Kidney epithelial cell (primary cell): Measurements from ENCODE around the gene ALOXE3. TPM values are rescaled to one million over a fixed set of nuclear protein-coding genes. Genes with fewer than 3 reads are reported as not detected.

Source experiments
- DNase-seq: peaks from one replicate; pipeline ENCODE4 v3.0.0-alpha.2; 2010; ENCODE audit warnings: low read depth
- H3K27me3 ChIP-seq: 2 replicates; pipeline ENCODE4 v1.6.0; 2011; ENCODE audit warnings: low read length; ENCODE audit not compliant: control insufficient read depth, insufficient read depth
- H3K36me3 ChIP-seq: 2 replicates; pipeline ENCODE4 v1.5.1; 2011; ENCODE audit warnings: low read length; ENCODE audit not compliant: control insufficient read depth, insufficient read depth
- H3K4me3 ChIP-seq: 2 replicates; pipeline ENCODE4 v1.5.1; 2011; ENCODE audit warnings: low read depth, mild to moderate bottlenecking, control low read depth, low read length
- total RNA-seq: library from RNA; depleted of rRNA; stranded (reverse); fragments of >200 nt; gene quantifications from 2 replicates; pipeline ENCODE4 v1.2.3, GENCODE V29; 2015
- TF ChIP-seq, protein P1 (sequence below): IDR thresholded peaks from 2 replicates; pipeline ENCODE4 v1.5.1; 2011; ENCODE audit warnings: mild to moderate bottlenecking, moderate library complexity, low read length, control low read depth, inconsistent platforms; ENCODE audit not compliant: insufficient read depth, poor library complexity, severe bottlenecking

ALOXE3 gene
- total RNA-seq, 1 donor from 2014 or later: 0.75 TPM

DNA sequence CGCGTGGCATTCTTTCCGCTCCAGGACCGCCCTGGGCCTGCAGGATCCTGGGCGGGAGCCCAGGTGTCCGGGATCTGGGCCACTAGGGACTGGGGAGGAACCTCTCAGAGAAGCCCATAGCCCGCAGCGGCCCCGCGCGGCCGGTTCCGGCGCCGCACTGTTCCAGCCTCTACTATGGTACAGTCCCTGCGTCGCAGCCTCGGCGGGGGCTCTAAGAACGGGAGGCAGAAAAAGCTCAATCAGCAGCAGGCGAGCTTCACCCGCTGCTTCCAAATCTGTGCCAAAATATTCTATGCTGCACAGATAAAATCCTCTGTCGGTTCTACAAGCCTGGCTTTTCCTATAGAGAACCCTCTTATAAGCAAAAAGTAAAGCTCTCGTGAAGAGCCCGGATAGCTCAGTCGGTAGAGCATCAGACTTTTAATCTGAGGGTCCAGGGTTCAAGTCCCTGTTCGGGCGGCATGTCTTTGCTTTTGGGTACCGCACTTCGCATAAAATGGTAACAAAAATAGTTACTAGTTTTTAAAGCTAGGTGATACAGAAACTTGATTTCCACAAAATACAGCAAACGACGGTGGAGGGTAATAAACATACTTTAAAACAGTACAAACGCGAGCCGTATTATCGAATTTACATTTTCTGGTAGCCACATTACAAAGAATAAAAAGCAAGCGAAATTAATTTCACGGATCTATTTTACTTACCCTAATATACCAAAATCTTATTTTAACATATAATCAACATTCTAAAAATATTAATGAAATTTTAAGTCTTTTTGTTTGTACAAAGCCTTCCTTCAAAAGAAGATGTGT lies 661 bp upstream of the ALOXE3 start:
- DNase-seq: no peak
- TF ChIP-seq, protein P1, sequence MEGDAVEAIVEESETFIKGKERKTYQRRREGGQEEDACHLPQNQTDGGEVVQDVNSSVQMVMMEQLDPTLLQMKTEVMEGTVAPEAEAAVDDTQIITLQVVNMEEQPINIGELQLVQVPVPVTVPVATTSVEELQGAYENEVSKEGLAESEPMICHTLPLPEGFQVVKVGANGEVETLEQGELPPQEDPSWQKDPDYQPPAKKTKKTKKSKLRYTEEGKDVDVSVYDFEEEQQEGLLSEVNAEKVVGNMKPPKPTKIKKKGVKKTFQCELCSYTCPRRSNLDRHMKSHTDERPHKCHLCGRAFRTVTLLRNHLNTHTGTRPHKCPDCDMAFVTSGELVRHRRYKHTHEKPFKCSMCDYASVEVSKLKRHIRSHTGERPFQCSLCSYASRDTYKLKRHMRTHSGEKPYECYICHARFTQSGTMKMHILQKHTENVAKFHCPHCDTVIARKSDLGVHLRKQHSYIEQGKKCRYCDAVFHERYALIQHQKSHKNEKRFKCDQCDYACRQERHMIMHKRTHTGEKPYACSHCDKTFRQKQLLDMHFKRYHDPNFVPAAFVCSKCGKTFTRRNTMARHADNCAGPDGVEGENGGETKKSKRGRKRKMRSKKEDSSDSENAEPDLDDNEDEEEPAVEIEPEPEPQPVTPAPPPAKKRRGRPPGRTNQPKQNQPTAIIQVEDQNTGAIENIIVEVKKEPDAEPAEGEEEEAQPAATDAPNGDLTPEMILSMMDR: peak; percentile 94

DNA sequence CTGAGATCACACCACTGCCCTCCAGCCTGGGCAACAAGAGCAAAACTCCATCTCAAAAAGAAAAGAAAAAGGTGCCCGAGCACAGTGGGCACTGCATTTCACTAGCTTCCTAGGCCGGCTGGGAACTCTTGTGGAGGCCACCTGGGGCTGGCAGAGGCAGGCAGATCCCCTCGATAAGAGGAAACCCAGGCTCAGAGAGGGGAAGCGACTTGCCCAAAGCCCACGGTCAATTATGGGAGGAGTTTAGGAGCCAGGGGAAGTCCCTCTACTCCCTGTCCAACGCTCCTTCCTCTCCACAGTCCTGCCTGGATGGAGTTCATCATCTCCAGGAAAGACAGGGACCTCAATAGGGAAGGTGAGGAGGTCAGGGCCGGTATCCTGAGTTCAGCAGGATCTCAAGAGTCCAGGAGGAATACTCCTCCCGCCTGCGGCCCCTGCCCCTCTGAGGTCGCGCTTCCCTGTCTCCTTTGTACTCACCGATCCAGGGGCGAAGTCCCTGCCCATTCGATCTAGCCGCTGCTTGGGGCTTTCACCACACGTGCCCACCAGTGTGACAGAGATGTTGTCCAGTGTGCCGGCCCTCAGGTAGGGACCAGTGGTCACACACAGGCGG lies 841 bp downstream of the ALOXE3 start:
- peak overlapping the region; percentile 46 for H3K4me3 ChIP-seq
- no peaks in the 10 kb centered on the region for H3K36me3 ChIP-seq
- no peak for DNase-seq
- peaks cover 19% of the 10 kb centered on the region for H3K27me3 ChIP-seq
- TF ChIP-seq, protein P1: no peak

More for the DNA sequence above, 661 bp upstream of the ALOXE3 start:
- Histone ChIP-seq H3K36me3 (no peaks in the 10 kb centered on the region), H3K4me3 (peak overlapping the region; percentile 46), H3K27me3 (peaks cover 34% of the 10 kb centered on the region)

DNA sequence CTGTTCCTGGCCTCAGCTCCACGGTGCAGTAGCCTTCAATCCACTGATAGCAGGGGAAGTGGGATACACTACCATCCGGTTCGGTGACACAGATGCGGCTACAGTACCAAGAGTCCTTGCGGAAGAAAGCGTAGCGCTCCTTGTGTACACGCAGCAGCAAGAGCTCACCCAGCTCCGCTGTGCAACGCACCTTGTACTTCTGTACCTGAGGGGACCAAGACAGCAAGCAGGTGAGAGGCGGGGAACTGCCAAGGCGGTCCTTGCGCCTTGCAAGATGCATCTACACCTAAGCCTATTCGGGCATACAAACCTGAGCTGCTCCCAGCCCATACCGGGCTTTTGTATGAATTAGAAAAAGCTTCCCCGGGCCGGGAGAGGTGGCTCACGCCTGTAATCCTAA lies 1.5 kb downstream of the ALOXE3 start:
- peaks cover 17% of the 10 kb centered on the region for H3K27me3 ChIP-seq
- no peaks in the 10 kb centered on the region for H3K36me3 ChIP-seq
- TF ChIP-seq, protein P1: no peak
- H3K4me3 ChIP-seq: no peak overlapping the region
- DNase-seq: no peak

DNA sequence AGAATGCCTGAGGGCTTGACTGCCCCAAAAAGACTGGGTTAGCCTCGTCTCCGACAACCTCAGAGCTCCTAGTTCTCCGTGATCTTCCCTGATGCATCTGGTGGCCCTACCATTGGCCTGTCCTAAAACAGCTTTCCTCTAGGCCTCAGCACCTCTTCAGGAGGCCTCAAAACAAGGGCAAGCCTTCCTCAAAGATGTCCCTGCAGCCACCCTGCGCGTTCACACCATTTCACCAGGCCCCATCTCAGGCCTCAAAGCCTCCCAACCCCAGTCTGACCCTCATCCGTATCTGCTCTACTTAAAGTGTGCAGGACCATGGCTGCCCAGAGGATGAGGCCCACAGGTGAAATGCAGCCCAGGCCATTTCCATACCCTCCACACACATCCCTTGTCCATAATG lies 7.4 kb downstream of the ALOXE3 start:
- DNase-seq: no peak
- peaks cover 33% of the 10 kb centered on the region for H3K27me3 ChIP-seq
- no peak overlapping the region for H3K4me3 ChIP-seq
- no peaks in the 10 kb centered on the region for H3K36me3 ChIP-seq
- TF ChIP-seq, protein P1: no peak

DNA sequence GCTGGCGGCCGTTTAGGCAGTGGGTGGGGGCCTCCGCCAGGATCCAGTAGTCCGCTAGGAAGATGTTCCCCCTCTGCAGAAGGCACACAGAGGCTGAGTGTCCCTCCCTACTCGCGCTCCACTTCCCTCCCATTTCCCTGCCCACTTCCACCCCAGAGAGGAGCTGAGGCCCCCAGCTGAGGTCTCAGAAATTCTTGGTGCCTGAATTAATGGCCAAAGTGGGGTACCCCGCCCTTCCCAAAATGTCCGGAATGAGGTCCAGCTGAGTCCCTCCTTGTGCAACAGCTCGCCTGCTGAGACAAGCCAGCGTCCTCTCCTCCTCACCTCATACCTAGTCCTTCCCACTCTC lies 7.9 kb downstream of the ALOXE3 start:
- TF ChIP-seq, protein P1: no peak
- Histone ChIP-seq H3K27me3 (peaks cover 29% of the 10 kb centered on the region), H3K4me3 (no peak overlapping the region), H3K36me3 (no peaks in the 10 kb centered on the region)
- DNase-seq: no peak
